ENCODE measurements around the gene NMT1. TPM values are rescaled to one million over a fixed set of nuclear protein-coding genes. Genes with fewer than 3 reads are reported as not detected.

NMT1 gene
- total RNA-seq, 1 experiment from 2014 or later = 117 TPM

DNA sequence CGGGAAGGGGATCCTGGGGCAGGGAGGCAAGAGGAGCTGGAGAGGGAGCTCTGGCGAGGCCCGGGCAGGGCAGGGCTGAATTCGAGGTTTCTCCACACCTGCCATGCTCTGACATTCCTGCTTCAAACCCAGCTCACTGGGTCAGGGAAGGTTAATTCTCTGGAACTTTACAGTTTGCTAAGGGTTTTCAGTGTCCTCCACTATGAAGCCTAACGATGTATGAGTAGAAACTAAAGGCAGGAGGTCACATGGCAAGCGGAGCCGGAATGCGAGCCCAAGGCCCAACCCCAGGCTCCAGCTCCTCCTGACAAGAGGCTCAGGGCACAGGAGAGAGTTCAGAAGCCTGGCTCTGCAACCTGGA, 38.8 kb upstream of the NMT1 start:
- Histone ChIP-seq H3F3A (ENCODE audit: low read length, unreplicated experiment) (no peaks in the 10 kb centered on the region), H3K9me2 (replicated peaks; ENCODE audit: low read length) (no peaks in the 10 kb centered on the region), H3K4me3 (ENCODE audit: low read length) (no peak overlapping the region; the same call in 1 of the 2 replicates), H3K9me3 (ENCODE audit: low read length) (no peaks in the 10 kb centered on the region), H3K4me2 (ENCODE audit: low read length) (peak overlapping the region; percentile 78), H4K20me1 (ENCODE audit: low read length) (no peaks in the 10 kb centered on the region), H3K79me2 (ENCODE audit: low read length) (no peaks in the 10 kb centered on the region), H3K27ac (ENCODE audit: low read length) (no peak overlapping the region), H3K4me1 (ENCODE audit: insufficient read depth, low read length) (peaks cover 19% of the 10 kb centered on the region; the same call in 1 of the 2 replicates), H2AFZ (ENCODE audit: low read length) (peak overlapping the region; percentile 73), H3K36me3 (ENCODE audit: low read depth, low read length) (no peaks in the 10 kb centered on the region), H3K27me3 (ENCODE audit: low read length) (no peaks in the 10 kb centered on the region), H3K9ac (ENCODE audit: low read length) (no peak overlapping the region)
- DNase-seq (no peak), ATAC-seq (peak; percentile 8)
- ChIA-PET POLR2A (ENCODE audit: unreplicated experiment) (no interaction called here), CTCF (interaction anchor here (0.5 to 4.9 kb wide), 5 partner anchors 29 to 112 kb away, joined by 4 to 45 read pairs (median 6); partner anchors contain the start of genes C1QL1 and DCAKD)
- intact Hi-C loops (cut with micrococcal nuclease) = loop anchor here (1.0 to 5.0 kb wide), 3 partner anchors 102 to 120 kb away; partner anchors contain the start of gene PLCD3
- TF ChIP-seq EZH2phosphoT487 (IDR thresholded peaks at IDR 0.05; ENCODE audit: borderline replicate concordance, low read length) = no peak
- TF ChIP-seq, protein P1, sequence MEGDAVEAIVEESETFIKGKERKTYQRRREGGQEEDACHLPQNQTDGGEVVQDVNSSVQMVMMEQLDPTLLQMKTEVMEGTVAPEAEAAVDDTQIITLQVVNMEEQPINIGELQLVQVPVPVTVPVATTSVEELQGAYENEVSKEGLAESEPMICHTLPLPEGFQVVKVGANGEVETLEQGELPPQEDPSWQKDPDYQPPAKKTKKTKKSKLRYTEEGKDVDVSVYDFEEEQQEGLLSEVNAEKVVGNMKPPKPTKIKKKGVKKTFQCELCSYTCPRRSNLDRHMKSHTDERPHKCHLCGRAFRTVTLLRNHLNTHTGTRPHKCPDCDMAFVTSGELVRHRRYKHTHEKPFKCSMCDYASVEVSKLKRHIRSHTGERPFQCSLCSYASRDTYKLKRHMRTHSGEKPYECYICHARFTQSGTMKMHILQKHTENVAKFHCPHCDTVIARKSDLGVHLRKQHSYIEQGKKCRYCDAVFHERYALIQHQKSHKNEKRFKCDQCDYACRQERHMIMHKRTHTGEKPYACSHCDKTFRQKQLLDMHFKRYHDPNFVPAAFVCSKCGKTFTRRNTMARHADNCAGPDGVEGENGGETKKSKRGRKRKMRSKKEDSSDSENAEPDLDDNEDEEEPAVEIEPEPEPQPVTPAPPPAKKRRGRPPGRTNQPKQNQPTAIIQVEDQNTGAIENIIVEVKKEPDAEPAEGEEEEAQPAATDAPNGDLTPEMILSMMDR (conservative IDR thresholded peaks at IDR 0.05; ENCODE audit: low read depth, low read length) = peak; percentile 28; the same call in 1 of the 2 replicates
- BruUV-seq (replicated peaks) = no TSS peak

DNA sequence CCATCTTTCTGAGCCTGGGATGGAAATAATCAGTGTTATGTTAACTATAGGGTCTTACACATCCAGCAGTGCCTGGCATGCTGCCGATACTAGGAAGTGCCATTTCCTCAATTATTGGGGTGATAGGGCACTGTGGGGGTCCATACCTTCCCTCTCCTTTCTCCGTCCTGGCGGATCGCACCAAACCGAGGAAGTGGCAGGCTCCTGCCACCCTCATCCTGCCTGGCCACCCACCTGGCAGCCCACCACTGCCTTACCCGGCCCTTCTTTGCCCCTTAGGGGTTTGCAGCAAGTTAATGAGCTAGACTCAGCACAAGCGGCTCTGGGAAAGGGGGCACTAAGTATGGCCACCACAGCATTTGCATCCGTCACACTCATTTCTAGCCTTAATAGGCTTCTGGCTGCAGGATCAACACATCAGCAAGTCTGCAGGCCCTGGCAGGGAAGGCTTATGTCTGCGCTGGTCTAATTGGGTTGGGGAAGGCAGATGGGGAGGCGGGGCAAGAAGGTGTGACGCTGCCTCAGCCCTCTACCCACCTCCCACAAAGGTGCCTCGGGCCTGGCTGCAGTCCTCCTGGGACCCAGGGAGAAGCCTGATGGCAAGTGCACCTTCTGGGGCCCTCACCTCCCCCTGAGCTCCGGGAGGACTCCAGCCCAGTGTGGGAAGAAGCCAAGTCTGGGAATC, 38.3 kb upstream of the NMT1 start:
- no TSS peak for BruUV-seq (replicated peaks)
- ChIA-PET CTCF (interaction anchor here (0.5 to 4.9 kb wide), 5 partner anchors 28 to 113 kb away, joined by 4 to 45 read pairs (median 6); partner anchors contain the start of genes C1QL1 and DCAKD), POLR2A (ENCODE audit: unreplicated experiment) (no interaction called here)
- H3K9me3 ChIP-seq (ENCODE audit: low read length) = no peaks in the 10 kb centered on the region
- peaks cover 19% of the 10 kb centered on the region; the same call in 1 of the 2 replicates for H3K4me1 ChIP-seq (ENCODE audit: insufficient read depth, low read length)
- no peaks in the 10 kb centered on the region for H3K9me2 ChIP-seq (replicated peaks; ENCODE audit: low read length)
- ATAC-seq (no peak), DNase-seq (no peak)
- H4K20me1 ChIP-seq (ENCODE audit: low read length) = no peaks in the 10 kb centered on the region
- no peak overlapping the region for H2AFZ ChIP-seq (ENCODE audit: low read length)
- no peak overlapping the region for H3K9ac ChIP-seq (ENCODE audit: low read length)
- intact Hi-C loops (cut with micrococcal nuclease) = loop anchor here (1.0 to 5.0 kb wide), 3 partner anchors 102 to 120 kb away; partner anchors contain the start of gene PLCD3
- TF ChIP-seq EZH2phosphoT487 (IDR thresholded peaks at IDR 0.05; ENCODE audit: borderline replicate concordance, low read length) = no peak
- no peaks in the 10 kb centered on the region for H3K27me3 ChIP-seq (ENCODE audit: low read length)
- no peak overlapping the region for H3K27ac ChIP-seq (ENCODE audit: low read length)
- H3K4me3 ChIP-seq (ENCODE audit: low read length) = no peak overlapping the region
- no peaks in the 10 kb centered on the region for H3K79me2 ChIP-seq (ENCODE audit: low read length)
- no peak overlapping the region for H3K4me2 ChIP-seq (ENCODE audit: low read length)
- no peaks in the 10 kb centered on the region for H3F3A ChIP-seq (ENCODE audit: low read length, unreplicated experiment)
- H3K36me3 ChIP-seq (ENCODE audit: low read depth, low read length) = no peaks in the 10 kb centered on the region

DNA sequence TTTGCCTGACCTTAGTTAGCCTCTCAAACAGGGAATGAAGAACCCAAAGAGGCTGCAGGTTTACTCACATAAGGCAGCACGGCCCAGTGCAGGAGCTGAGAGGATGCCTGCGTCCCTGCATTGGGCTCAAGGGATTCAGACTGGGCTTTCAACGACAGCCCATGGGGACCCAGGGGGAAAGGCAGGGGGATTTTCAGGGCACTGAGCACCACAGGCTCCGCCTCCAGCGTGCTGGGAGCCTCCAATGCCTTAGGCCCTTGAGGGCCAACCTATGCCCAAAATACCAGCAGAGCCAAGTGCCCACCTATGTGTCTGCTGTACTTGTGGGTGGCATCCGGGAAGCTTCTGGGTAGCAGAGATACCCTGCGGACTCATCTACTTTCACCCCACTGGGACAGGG, 32.0 kb upstream of the NMT1 start:
- Histone ChIP-seq H3K9me3 (ENCODE audit: low read length) (no peaks in the 10 kb centered on the region), H3K4me3 (ENCODE audit: low read length) (no peak overlapping the region), H4K20me1 (ENCODE audit: low read length) (no peaks in the 10 kb centered on the region), H2AFZ (ENCODE audit: low read length) (no peak overlapping the region), H3K4me1 (ENCODE audit: insufficient read depth, low read length) (no peaks in the 10 kb centered on the region), H3K79me2 (ENCODE audit: low read length) (no peaks in the 10 kb centered on the region), H3F3A (ENCODE audit: low read length, unreplicated experiment) (no peaks in the 10 kb centered on the region), H3K4me2 (ENCODE audit: low read length) (no peak overlapping the region), H3K9ac (ENCODE audit: low read length) (no peak overlapping the region), H3K9me2 (replicated peaks; ENCODE audit: low read length) (no peaks in the 10 kb centered on the region), H3K36me3 (ENCODE audit: low read depth, low read length) (peaks cover 19% of the 10 kb centered on the region; the same call in 1 of the 2 replicates), H3K27me3 (ENCODE audit: low read length) (no peaks in the 10 kb centered on the region), H3K27ac (ENCODE audit: low read length) (no peak overlapping the region)
- intact Hi-C loops (cut with micrococcal nuclease) = no loop called here
- no peak for ATAC-seq
- TF ChIP-seq, protein P1 (conservative IDR thresholded peaks at IDR 0.05; ENCODE audit: low read depth, low read length) = no peak
- TF ChIP-seq EZH2 (IDR thresholded peaks at IDR 0.05; ENCODE audit: low read length, unreplicated experiment) (no peak), EZH2phosphoT487 (IDR thresholded peaks at IDR 0.05; ENCODE audit: borderline replicate concordance, low read length) (no peak)
- ChIA-PET POLR2A (ENCODE audit: unreplicated experiment) (no interaction called here), CTCF (no interaction called here)
- BruUV-seq (replicated peaks) = no TSS peak
- no peak for DNase-seq

All from PC-3 (cell line).